A673 (cell line): ENCODE measurements around the gene SLC45A3. TPM values are rescaled to one million over a fixed set of nuclear protein-coding genes. Genes with fewer than 3 reads are reported as not detected.

Source experiments
- BruUV-seq: library from RNA; stranded (reverse); fragments of 400-500 nt; replicated peaks from 2 replicates; lab custom pipeline; 2021; lab: Mats Ljungman, UMichigan
- CTCF ChIA-PET: fragments of 300-600 bp; sonication (Branson Sonifier 250); formaldehyde crosslinking; loops from one replicate; lab custom pipeline; 2022; ENCODE audit warnings: antibody characterized with exemption; lab: Charles Lee
- POLR2A ChIA-PET: fragments of 300-600 bp; sonication (Branson Sonifier 250); formaldehyde crosslinking; loops from one replicate; lab custom pipeline; 2022; ENCODE audit warnings: antibody characterized with exemption; ENCODE audit not compliant: low non-redundant PET; lab: Charles Lee
- DNase-seq: peaks from one replicate; pipeline ENCODE4 v3.0.0-alpha.2; 2015; ENCODE audit warnings: low spot score
- H3K27ac ChIP-seq: fragments of 200-600 bp; sonication (generic); 2 replicates; pipeline ENCODE4 v1.5.1; 2016; ENCODE audit warnings: mixed run types, low read depth, mild to moderate bottlenecking, mixed read lengths, antibody characterized with exemption, low read length; ENCODE audit not compliant: poor library complexity, severe bottlenecking
- H3K27me3 ChIP-seq: fragments of 200-600 bp; sonication (generic); replicated peaks from 2 replicates; pipeline ENCODE4 v1.6.1; 2017; ENCODE audit warnings: mixed run types, low read depth, mild to moderate bottlenecking, mixed read lengths, antibody characterized with exemption, low read length; ENCODE audit not compliant: insufficient read depth, poor library complexity
- H3K36me3 ChIP-seq: fragments of 200-600 bp; sonication (generic); 2 replicates; pipeline ENCODE4 v1.6.1; 2016; ENCODE audit warnings: mixed run types, mild to moderate bottlenecking, mixed read lengths, antibody characterized with exemption, low read length; ENCODE audit not compliant: insufficient read depth, poor library complexity, severe bottlenecking
- H3K4me1 ChIP-seq: fragments of 200-600 bp; sonication (generic); 2 replicates; pipeline ENCODE4 v1.6.1; 2017; ENCODE audit warnings: mixed run types, mild to moderate bottlenecking, mixed read lengths, antibody characterized with exemption, low read length; ENCODE audit not compliant: insufficient read depth, poor library complexity, severe bottlenecking
- H3K4me3 ChIP-seq: fragments of 200-600 bp; sonication (generic); 2 replicates; pipeline ENCODE4 v1.5.1; 2016; ENCODE audit warnings: low read depth, mixed run types, mild to moderate bottlenecking, mixed read lengths, low read length; ENCODE audit not compliant: poor library complexity, severe bottlenecking
- H3K9me3 ChIP-seq: fragments of 200-600 bp; sonication (generic); 2 replicates; pipeline ENCODE4 v1.6.1; 2016; ENCODE audit warnings: mixed run types, low read depth, mild to moderate bottlenecking, mixed read lengths, antibody characterized with exemption, low read length; ENCODE audit not compliant: poor library complexity, severe bottlenecking
- CTCF ChIP-seq: fragments of 300-800, 200-600 bp; sonication (generic); conservative IDR thresholded peaks from 2 replicates; pipeline ENCODE4 v1.5.1; 2017; ENCODE audit warnings: low read depth, mild to moderate bottlenecking, antibody characterized with exemption, low read length, moderate library complexity, mixed read lengths
- EZH2 ChIP-seq: fragments of 200-600 bp; sonication (generic); IDR thresholded peaks from 2 replicates; pipeline ENCODE4 v1.6.1; 2017; ENCODE audit warnings: borderline replicate concordance, low read depth, mild to moderate bottlenecking, mixed read lengths, antibody characterized with exemption, low read length; ENCODE audit not compliant: poor library complexity, severe bottlenecking
- intact Hi-C: fragments of 100-400 bp; cut with micrococcal nuclease; formaldehyde crosslinking; loops from one replicate; pipeline ENCODE4 v1.10.0; 2022; ENCODE audit not compliant: unreplicated experiment
- total RNA-seq: library from RNA; stranded (reverse); gene quantifications from 2 replicates; pipeline ENCODE4 v1.2.3, GENCODE V29; 2021

SLC45A3 gene
- total RNA-seq, 1 experiment from 2014 or later: 8.5 TPM

- ChIA-PET CTCF (interaction anchor here (1.5 kb wide), 1 partner anchor 18 kb away, joined by 7 read pairs; no protein-coding TSS in a partner anchor), POLR2A (no interaction called here)
- no TSS peak for BruUV-seq
These were observed 3.7 kb downstream of the SLC45A3 start for GRCh38 chr1:205676597-205676996.

GRCh38 chr1:205676002-205676401 lies 4.3 kb downstream of the SLC45A3 start:
- H3K4me3 ChIP-seq: no peak overlapping the region
- H3K36me3 ChIP-seq: no peaks in the 10 kb centered on the region
- TF ChIP-seq CTCF: no peak
- TF ChIP-seq EZH2: no peak
- DNase-seq: no peak
- H3K27ac ChIP-seq: no peak overlapping the region
- intact Hi-C loops: no loop called here
- no peaks in the 10 kb centered on the region for H3K27me3 ChIP-seq
- POLR2A ChIA-PET: no interaction called here
- BruUV-seq: no TSS peak
- H3K4me1 ChIP-seq: peaks cover 15% of the 10 kb centered on the region
- CTCF ChIA-PET: no interaction called here
- no peaks in the 10 kb centered on the region for H3K9me3 ChIP-seq

More at GRCh38 chr1:205676597-205676996, 3.7 kb downstream of the SLC45A3 start:
- intact Hi-C loops: no loop called here
- no peak for TF ChIP-seq CTCF
- TF ChIP-seq EZH2: no peak
- Histone ChIP-seq H3K27ac (no peak overlapping the region), H3K27me3 (no peaks in the 10 kb centered on the region), H3K4me1 (peaks cover 15% of the 10 kb centered on the region), H3K9me3 (no peaks in the 10 kb centered on the region), H3K4me3 (no peak overlapping the region), H3K36me3 (no peaks in the 10 kb centered on the region)
- no peak for DNase-seq

GRCh38 chr1:205675247-205675646 lies 5.1 kb downstream of the SLC45A3 start:
- no peak for TF ChIP-seq CTCF
- no peak for TF ChIP-seq EZH2
- POLR2A ChIA-PET: no interaction called here
- Histone ChIP-seq H3K4me3 (no peak overlapping the region), H3K9me3 (no peaks in the 10 kb centered on the region), H3K36me3 (no peaks in the 10 kb centered on the region), H3K4me1 (peaks cover 15% of the 10 kb centered on the region), H3K27ac (no peak overlapping the region), H3K27me3 (no peaks in the 10 kb centered on the region)
- CTCF ChIA-PET: no interaction called here
- intact Hi-C loops: no loop called here
- no TSS peak for BruUV-seq
- DNase-seq: no peak
